DND-41 (cell line): ENCODE results near the gene CFAP61.

Experiments used
- ATAC-seq: fragments of 200-7000 bp; cut with Tn5 transposase; 3 replicates; pipeline ENCODE4 v1.9.1; 2021; ENCODE audit warnings: low read depth; ENCODE audit not compliant: insufficient read depth
- DNase-seq: peaks from one replicate; pipeline ENCODE4 v3.0.0-alpha.2; 2020
- H2AFZ ChIP-seq: 2 replicates; pipeline ENCODE4 v1.6.0; 2012; ENCODE audit warnings: low read depth, low read length
- H3K27ac ChIP-seq: 2 replicates; pipeline ENCODE4 v1.5.1; 2012; ENCODE audit warnings: low read length, inconsistent platforms
- H3K27me3 ChIP-seq: fragments of 200-600 bp; sonication (generic); 2 replicates; pipeline ENCODE4 v1.6.0; 2012; ENCODE audit warnings: low read length, mild to moderate bottlenecking, inconsistent platforms; ENCODE audit not compliant: insufficient read depth, poor library complexity
- H3K36me3 ChIP-seq: 2 replicates; pipeline ENCODE4 v1.5.1; 2012; ENCODE audit warnings: low read length, inconsistent platforms; ENCODE audit not compliant: insufficient read depth
- H3K4me1 ChIP-seq: 2 replicates; pipeline ENCODE4 v1.5.1; 2012; ENCODE audit warnings: mild to moderate bottlenecking, low read length; ENCODE audit not compliant: insufficient read depth
- H3K4me2 ChIP-seq: 2 replicates; pipeline ENCODE4 v1.6.0; 2012; ENCODE audit warnings: mild to moderate bottlenecking, moderate library complexity, low read length, inconsistent platforms; ENCODE audit not compliant: insufficient read depth
- H3K4me3 ChIP-seq, 2 experiments: fragments of 200-600 bp in 1 of 2; shearing (Covaris generic) in 1 of 2; 2 replicates each; pipeline ENCODE4 v1.5.1; 2012 to 2016; ENCODE audit warnings: inconsistent platforms in 2 of 2, low read length in 2 of 2, mild to moderate bottlenecking in 2 of 2, low read depth in 1 of 2, moderate library complexity in 1 of 2
- H3K79me2 ChIP-seq: 2 replicates; pipeline ENCODE4 v1.6.0; 2012; ENCODE audit warnings: low read length, inconsistent platforms; ENCODE audit not compliant: insufficient read depth
- H3K9ac ChIP-seq: 2 replicates; pipeline ENCODE4 v1.6.0; 2012; ENCODE audit warnings: low read depth, mild to moderate bottlenecking, inconsistent platforms, low read length, moderate library complexity
- H3K9me3 ChIP-seq: 2 replicates; pipeline ENCODE4 v1.5.1; 2012; ENCODE audit warnings: low read length, moderate library complexity, mild to moderate bottlenecking, inconsistent platforms; ENCODE audit not compliant: insufficient read depth, severe bottlenecking
- H4K20me1 ChIP-seq: 2 replicates; pipeline ENCODE4 v1.6.0; 2012; ENCODE audit warnings: low read length; ENCODE audit not compliant: insufficient read depth
- EZH2 ChIP-seq: IDR thresholded peaks from 3 replicates; pipeline ENCODE4 v1.6.1; 2012; ENCODE audit warnings: borderline replicate concordance, low read depth, mild to moderate bottlenecking, moderate library complexity, low read length, inconsistent platforms; ENCODE audit not compliant: severe bottlenecking
- TF ChIP-seq, protein P1 (sequence below): IDR thresholded peaks from 2 replicates; pipeline ENCODE4 v1.5.1; 2012; ENCODE audit warnings: borderline replicate concordance, low read length, moderate library complexity, mild to moderate bottlenecking; ENCODE audit not compliant: poor library complexity, severe bottlenecking; ENCODE audit errors: extremely low read depth

Gene CFAP61

GRCh38 chr20:20386192-20386591 lies 333.9 kb downstream of the CFAP61 start:
- no peak overlapping the region for H3K4me3 ChIP-seq
- H3K9ac ChIP-seq: no peak overlapping the region
- H3K36me3 ChIP-seq: no peaks in the 10 kb centered on the region
- H3K9me3 ChIP-seq: no peaks in the 10 kb centered on the region
- DNase-seq: no peak
- ATAC-seq: no peak; the same call in 2 of the 3 replicates
- TF ChIP-seq, protein P1, sequence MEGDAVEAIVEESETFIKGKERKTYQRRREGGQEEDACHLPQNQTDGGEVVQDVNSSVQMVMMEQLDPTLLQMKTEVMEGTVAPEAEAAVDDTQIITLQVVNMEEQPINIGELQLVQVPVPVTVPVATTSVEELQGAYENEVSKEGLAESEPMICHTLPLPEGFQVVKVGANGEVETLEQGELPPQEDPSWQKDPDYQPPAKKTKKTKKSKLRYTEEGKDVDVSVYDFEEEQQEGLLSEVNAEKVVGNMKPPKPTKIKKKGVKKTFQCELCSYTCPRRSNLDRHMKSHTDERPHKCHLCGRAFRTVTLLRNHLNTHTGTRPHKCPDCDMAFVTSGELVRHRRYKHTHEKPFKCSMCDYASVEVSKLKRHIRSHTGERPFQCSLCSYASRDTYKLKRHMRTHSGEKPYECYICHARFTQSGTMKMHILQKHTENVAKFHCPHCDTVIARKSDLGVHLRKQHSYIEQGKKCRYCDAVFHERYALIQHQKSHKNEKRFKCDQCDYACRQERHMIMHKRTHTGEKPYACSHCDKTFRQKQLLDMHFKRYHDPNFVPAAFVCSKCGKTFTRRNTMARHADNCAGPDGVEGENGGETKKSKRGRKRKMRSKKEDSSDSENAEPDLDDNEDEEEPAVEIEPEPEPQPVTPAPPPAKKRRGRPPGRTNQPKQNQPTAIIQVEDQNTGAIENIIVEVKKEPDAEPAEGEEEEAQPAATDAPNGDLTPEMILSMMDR: no peak
- no peak for TF ChIP-seq EZH2
- H3K27ac ChIP-seq: no peak overlapping the region
- no peaks in the 10 kb centered on the region for H3K79me2 ChIP-seq
- no peaks in the 10 kb centered on the region for H4K20me1 ChIP-seq
- no peak overlapping the region for H3K4me2 ChIP-seq
- no peaks in the 10 kb centered on the region for H3K4me1 ChIP-seq
- no peaks in the 10 kb centered on the region for H3K27me3 ChIP-seq
- no peak overlapping the region for H2AFZ ChIP-seq

- H3K4me2 ChIP-seq: no peak overlapping the region
- H3K27me3 ChIP-seq: no peaks in the 10 kb centered on the region
- H2AFZ ChIP-seq: no peak overlapping the region
- ATAC-seq (no peak), DNase-seq (no peak)
- H3K79me2 ChIP-seq: no peaks in the 10 kb centered on the region
- H3K9me3 ChIP-seq: no peaks in the 10 kb centered on the region
- H3K27ac ChIP-seq: no peak overlapping the region
- peaks cover 4% of the 10 kb centered on the region; the same call in 1 of the 2 replicates for H4K20me1 ChIP-seq
- H3K4me1 ChIP-seq: no peaks in the 10 kb centered on the region
- H3K4me3 ChIP-seq: no peak overlapping the region
- peaks cover 3% of the 10 kb centered on the region; the same call in 1 of the 2 replicates for H3K36me3 ChIP-seq
- no peak for TF ChIP-seq EZH2
- TF ChIP-seq, protein P1: no peak
- no peak overlapping the region for H3K9ac ChIP-seq
Measured at GRCh38 chr20:20390393-20390792, 338.1 kb downstream of the CFAP61 start.

- Histone ChIP-seq H3K9me3 (no peaks in the 10 kb centered on the region), H3K9ac (no peak overlapping the region), H3K4me3 (no peak overlapping the region), H3K4me2 (no peak overlapping the region), H3K4me1 (no peaks in the 10 kb centered on the region), H3K79me2 (no peaks in the 10 kb centered on the region), H4K20me1 (peaks cover 4% of the 10 kb centered on the region; the same call in 1 of the 2 replicates), H3K27me3 (no peaks in the 10 kb centered on the region), H3K36me3 (peaks cover 3% of the 10 kb centered on the region; the same call in 1 of the 2 replicates), H3K27ac (no peak overlapping the region), H2AFZ (no peak overlapping the region)
- DNase-seq (no peak), ATAC-seq (no peak)
- TF ChIP-seq EZH2: no peak
- TF ChIP-seq, protein P1: no peak
Measured at GRCh38 chr20:20391115-20391514, 338.8 kb downstream of the CFAP61 start.
